Right atrium auricular region (tissue), 2 donors: ENCODE measurements around the gene LRRK1. TPM values are rescaled to one million over a fixed set of nuclear protein-coding genes. Genes with fewer than 3 reads are reported as not detected.
A peak's percentile ranks its signal among the peaks of the same experiment; 100 is the strongest.

Experiments used
- DNase-seq: peaks from one replicate; pipeline ENCODE4 v3.0.0-alpha.2; 2019; ENCODE audit warnings: low spot score
- H3K27ac ChIP-seq, 2 donors: fragments of 200-600 bp; sonication (generic); 1 replicate in 1 of 2; 2 replicates in 1 of 2; pipeline ENCODE4 v1.5.1; 2016 to 2019
- H3K27me3 ChIP-seq, 2 donors: fragments of 200-600 bp; sonication (generic); one replicate each; pipeline versions ENCODE4 v1.5.1 to v1.6.0; 2017 to 2019
- H3K36me3 ChIP-seq: fragments of 200-600 bp; sonication (generic); one replicate; pipeline ENCODE4 v1.5.1; 2016
- H3K4me1 ChIP-seq, 2 donors: fragments of 200-600 bp; sonication (generic); one replicate each; pipeline versions ENCODE4 v1.5.1 to v1.6.0; 2017 to 2019
- H3K4me3 ChIP-seq, 2 donors: fragments of 200-600 bp; sonication (generic); 1 replicate in 1 of 2; 2 replicates in 1 of 2; pipeline ENCODE4 v1.5.1; 2017 to 2019; ENCODE audit warnings: mild to moderate bottlenecking in 1 of 2, moderate library complexity in 1 of 2
- H3K9me3 ChIP-seq, 2 donors: fragments of 200-600 bp; sonication (generic); one replicate each; pipeline ENCODE4 v1.5.1; 2019
- CTCF ChIP-seq, 2 donors: fragments of 200-600 bp; sonication (generic); IDR thresholded peaks; one replicate each; pipeline ENCODE4 v1.5.1; 2019; ENCODE audit warnings: antibody characterized with exemption in 2 of 2
- total RNA-seq, 2 donors: library from RNA; depleted of rRNA; stranded (reverse); fragments of >200 nt; gene quantifications; one replicate each; pipeline ENCODE4 v1.1.0, GENCODE V29; 2016

The LRRK1 gene
- total RNA-seq, 2 donors from 2014 or later = 1.9 to 4.4 TPM

DNA sequence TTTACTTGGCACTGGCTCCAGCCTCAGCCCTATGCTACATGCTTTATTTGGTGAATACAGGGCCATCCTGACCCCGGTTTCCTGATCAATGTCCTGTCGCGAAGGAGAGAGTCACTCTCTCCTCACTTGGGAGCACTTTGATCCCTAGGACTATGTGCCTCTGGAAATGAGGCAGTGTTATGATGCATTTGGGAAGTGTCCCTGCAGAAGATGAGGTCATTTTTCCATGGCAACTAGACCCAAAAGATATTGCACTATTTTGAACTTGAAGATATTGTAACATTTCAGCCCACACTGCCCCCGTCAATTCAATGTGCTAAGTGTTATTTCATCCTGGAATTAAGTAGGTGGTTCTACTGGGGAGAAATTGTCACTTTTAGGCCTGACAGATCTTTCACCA is 68.0 kb downstream of the LRRK1 start:
- H3K27me3 ChIP-seq = no peaks in the 10 kb centered on the region
- no peak for DNase-seq
- H3K36me3 ChIP-seq = no peaks in the 10 kb centered on the region
- H3K4me3 ChIP-seq = no peak overlapping the region
- H3K4me1 ChIP-seq = no peaks in the 10 kb centered on the region
- H3K9me3 ChIP-seq = no peaks in the 10 kb centered on the region
- no peak for TF ChIP-seq CTCF (IDR thresholded peaks at IDR 0.05)
- peak overlapping the region; percentile 26 to 39 for H3K27ac ChIP-seq

DNA sequence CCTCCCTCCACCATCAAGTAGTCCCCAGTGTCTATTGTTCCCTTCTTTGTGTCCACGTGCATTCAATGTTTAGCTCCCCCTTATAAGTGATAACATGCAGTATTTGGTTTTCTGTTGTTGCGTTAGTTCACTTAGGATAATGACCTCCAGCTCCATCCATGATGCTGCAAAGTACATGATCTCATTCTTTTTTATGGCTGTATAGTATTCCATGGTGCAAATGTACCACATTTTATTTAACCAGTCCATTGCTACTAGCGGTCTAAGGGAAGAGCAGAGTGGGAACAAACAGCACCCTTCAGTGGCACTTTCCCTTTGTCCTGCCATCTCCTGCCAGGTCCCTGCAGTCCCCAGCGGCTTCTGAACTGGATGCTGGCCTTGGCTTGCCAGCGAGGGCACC is 69.1 kb downstream of the LRRK1 start:
- H3K27ac ChIP-seq = no peak overlapping the region
- no peaks in the 10 kb centered on the region for H3K36me3 ChIP-seq
- H3K27me3 ChIP-seq = no peaks in the 10 kb centered on the region
- H3K4me3 ChIP-seq = no peak overlapping the region
- no peak for DNase-seq
- H3K4me1 ChIP-seq = no peaks in the 10 kb centered on the region
- H3K9me3 ChIP-seq = no peaks in the 10 kb centered on the region
- no peak for TF ChIP-seq CTCF (IDR thresholded peaks at IDR 0.05)

GRCh38 chr15:100988857-100989256 is 69.7 kb downstream of the LRRK1 start:
- no peak for DNase-seq

DNA sequence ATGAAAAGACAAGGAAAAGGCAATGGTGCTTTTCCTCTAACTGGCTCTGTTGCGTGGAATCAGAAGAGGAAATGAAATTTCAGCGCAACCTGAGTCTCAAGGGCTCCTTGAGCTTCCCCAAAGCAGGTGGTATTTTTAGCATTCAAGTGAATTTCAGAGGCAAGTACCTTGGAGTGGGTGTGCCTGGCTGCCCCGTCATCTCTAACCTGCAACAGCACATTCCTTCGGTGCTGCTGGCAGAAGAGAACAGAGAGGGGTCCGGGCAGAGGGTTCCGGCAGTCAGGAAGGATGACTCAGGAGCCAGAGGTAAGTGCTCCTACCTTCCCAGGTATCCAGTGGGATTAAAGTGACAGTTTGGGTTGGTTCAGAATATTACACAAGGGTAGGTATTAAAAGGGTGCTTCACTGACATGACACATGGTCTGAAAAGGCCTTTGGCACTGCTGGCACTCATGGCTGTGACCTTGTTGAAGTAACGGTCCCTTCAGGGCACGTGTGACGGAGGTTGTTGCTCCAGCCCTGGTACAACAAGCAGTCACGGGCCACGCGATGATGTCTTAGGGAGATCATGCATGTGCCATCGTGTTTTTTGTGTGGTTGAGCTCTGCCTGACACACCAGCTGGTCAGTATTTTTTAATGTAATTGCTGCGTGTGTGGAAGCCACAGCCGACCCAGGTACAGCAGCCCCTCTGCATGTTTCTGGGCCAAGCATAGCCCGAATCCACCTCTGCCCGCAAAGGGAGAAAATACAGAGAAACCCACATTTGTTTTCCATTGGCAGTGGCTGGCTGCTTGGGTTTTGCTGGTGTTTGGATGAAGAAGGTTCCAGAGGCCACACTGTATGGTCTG is 75.7 kb downstream of the LRRK1 start:
- no peak for DNase-seq
- no peaks in the 10 kb centered on the region for H3K27me3 ChIP-seq
- no peak overlapping the region for H3K4me3 ChIP-seq
- H3K9me3 ChIP-seq = no peaks in the 10 kb centered on the region
- H3K36me3 ChIP-seq = no peaks in the 10 kb centered on the region
- H3K27ac ChIP-seq = no peak overlapping the region
- TF ChIP-seq CTCF (IDR thresholded peaks at IDR 0.05) = no peak
- H3K4me1 ChIP-seq = no peaks in the 10 kb centered on the region

More at GRCh38 chr15:100988857-100989256, 69.7 kb downstream of the LRRK1 start:
- H3K36me3 ChIP-seq = no peaks in the 10 kb centered on the region
- no peak overlapping the region for H3K27ac ChIP-seq
- H3K4me3 ChIP-seq = no peak overlapping the region
- no peaks in the 10 kb centered on the region for H3K4me1 ChIP-seq
- no peak for TF ChIP-seq CTCF (IDR thresholded peaks at IDR 0.05)
- H3K9me3 ChIP-seq = no peaks in the 10 kb centered on the region
- no peaks in the 10 kb centered on the region for H3K27me3 ChIP-seq

- no peaks in the 10 kb centered on the region for H3K4me1 ChIP-seq
- H3K9me3 ChIP-seq = no peaks in the 10 kb centered on the region
- TF ChIP-seq CTCF (IDR thresholded peaks at IDR 0.05) = no peak
- H3K27ac ChIP-seq = no peak overlapping the region
- no peaks in the 10 kb centered on the region for H3K36me3 ChIP-seq
- no peaks in the 10 kb centered on the region for H3K27me3 ChIP-seq
- peak; percentile 43 for DNase-seq
- H3K4me3 ChIP-seq = no peak overlapping the region
Measured at GRCh38 chr15:100995471-100996430, 76.6 kb downstream of the LRRK1 start.
